Loucy (cell line): ENCODE data around the gene MYO1H.

Experiments
- H2AFZ ChIP-seq: fragments of 200-600 bp; sonication (generic); 2 replicates; pipeline ENCODE4 v1.6.0; 2016; ENCODE audit warnings: antibody characterized with exemption, mild to moderate bottlenecking, low read length, moderate library complexity
- H3F3A ChIP-seq: fragments of 200-600 bp; 2 replicates; pipeline ENCODE4 v1.6.0; 2016; ENCODE audit warnings: antibody characterized with exemption, low read depth, mild to moderate bottlenecking
- H3K27me3 ChIP-seq: fragments of 200-600 bp; sonication (generic); 2 replicates; pipeline ENCODE4 v1.6.1; 2014; ENCODE audit warnings: low read length, mild to moderate bottlenecking; ENCODE audit not compliant: insufficient read depth, poor library complexity, severe bottlenecking
- H3K36me3 ChIP-seq: fragments of 200-600 bp; sonication (generic); 2 replicates; pipeline ENCODE4 v1.6.1; 2016; ENCODE audit warnings: low read length; ENCODE audit not compliant: insufficient read depth
- H3K4me1 ChIP-seq: fragments of 200-600 bp; sonication (generic); 2 replicates; pipeline ENCODE4 v1.5.1; 2014; ENCODE audit warnings: low read length, mild to moderate bottlenecking; ENCODE audit not compliant: insufficient read depth, poor library complexity, severe bottlenecking
- H3K4me2 ChIP-seq: fragments of 200-600 bp; sonication (generic); 2 replicates; pipeline ENCODE4 v1.6.0; 2014; ENCODE audit warnings: antibody characterized with exemption, low read length, low read depth, mild to moderate bottlenecking; ENCODE audit not compliant: poor library complexity, severe bottlenecking
- H3K4me3 ChIP-seq: fragments of 200-600 bp; sonication (generic); 2 replicates; pipeline ENCODE4 v1.5.1; 2014; ENCODE audit warnings: low read length, mild to moderate bottlenecking, mixed read lengths; ENCODE audit not compliant: poor library complexity, severe bottlenecking
- H3K79me2 ChIP-seq: fragments of 200-600 bp; sonication (generic); 2 replicates; pipeline ENCODE4 v1.6.1; 2014; ENCODE audit warnings: low read length; ENCODE audit not compliant: insufficient read depth
- H3K9ac ChIP-seq: fragments of 200-600 bp; sonication (generic); 2 replicates; pipeline ENCODE4 v1.6.0; 2014; ENCODE audit warnings: mild to moderate bottlenecking, low read depth, low read length, moderate library complexity; ENCODE audit not compliant: poor library complexity, severe bottlenecking
- H3K9me2 ChIP-seq: fragments of 200-600 bp; sonication (generic); replicated peaks from 2 replicates; pipeline ENCODE4 v1.6.1; 2016; ENCODE audit warnings: low read depth, low read length, mixed read lengths
- H3K9me3 ChIP-seq: fragments of 200-600 bp; sonication (generic); 2 replicates; pipeline ENCODE4 v1.6.1; 2014; ENCODE audit warnings: mild to moderate bottlenecking, antibody characterized with exemption, low read length, low read depth; ENCODE audit not compliant: insufficient read depth
- H4K20me1 ChIP-seq: fragments of 200-600 bp; sonication (generic); 2 replicates; pipeline ENCODE4 v1.6.0; 2014; ENCODE audit warnings: antibody characterized with exemption, low read length, mild to moderate bottlenecking; ENCODE audit not compliant: insufficient read depth, poor library complexity, severe bottlenecking
- EZH2phosphoT487 ChIP-seq: fragments of 200-600 bp; IDR thresholded peaks from 2 replicates; pipeline ENCODE4 v1.6.1; 2018; ENCODE audit warnings: antibody characterized with exemption, mild to moderate bottlenecking, moderate library complexity, borderline replicate concordance
- TF ChIP-seq, protein P1 (sequence below): fragments of 200-600 bp; sonication (generic); conservative IDR thresholded peaks from 2 replicates; pipeline ENCODE4 v1.5.1; 2014; ENCODE audit warnings: mild to moderate bottlenecking, antibody characterized with exemption, low read length

Gene MYO1H

GRCh38 chr12:109447482-109447881 lies 99.8 kb downstream of the MYO1H start:
- H3K9ac ChIP-seq, result no peak overlapping the region
- peaks cover 57% of the 10 kb centered on the region; the same call in 1 of the 2 replicates for H3K36me3 ChIP-seq
- no peak overlapping the region for H2AFZ ChIP-seq

GRCh38 chr12:109448272-109448671 lies 100.6 kb downstream of the MYO1H start:
- Histone ChIP-seq H3K9me3 (no peaks in the 10 kb centered on the region), H3K4me1 (no peaks in the 10 kb centered on the region), H2AFZ (no peak overlapping the region), H3K36me3 (peaks cover 63% of the 10 kb centered on the region; the same call in 1 of the 2 replicates), H3K4me2 (no peak overlapping the region), H3K9ac (no peak overlapping the region), H4K20me1 (no peaks in the 10 kb centered on the region), H3K27me3 (no peaks in the 10 kb centered on the region), H3K4me3 (no peak overlapping the region), H3F3A (no peaks in the 10 kb centered on the region), H3K79me2 (no peaks in the 10 kb centered on the region), H3K9me2 (no peaks in the 10 kb centered on the region)
- TF ChIP-seq, protein P1, sequence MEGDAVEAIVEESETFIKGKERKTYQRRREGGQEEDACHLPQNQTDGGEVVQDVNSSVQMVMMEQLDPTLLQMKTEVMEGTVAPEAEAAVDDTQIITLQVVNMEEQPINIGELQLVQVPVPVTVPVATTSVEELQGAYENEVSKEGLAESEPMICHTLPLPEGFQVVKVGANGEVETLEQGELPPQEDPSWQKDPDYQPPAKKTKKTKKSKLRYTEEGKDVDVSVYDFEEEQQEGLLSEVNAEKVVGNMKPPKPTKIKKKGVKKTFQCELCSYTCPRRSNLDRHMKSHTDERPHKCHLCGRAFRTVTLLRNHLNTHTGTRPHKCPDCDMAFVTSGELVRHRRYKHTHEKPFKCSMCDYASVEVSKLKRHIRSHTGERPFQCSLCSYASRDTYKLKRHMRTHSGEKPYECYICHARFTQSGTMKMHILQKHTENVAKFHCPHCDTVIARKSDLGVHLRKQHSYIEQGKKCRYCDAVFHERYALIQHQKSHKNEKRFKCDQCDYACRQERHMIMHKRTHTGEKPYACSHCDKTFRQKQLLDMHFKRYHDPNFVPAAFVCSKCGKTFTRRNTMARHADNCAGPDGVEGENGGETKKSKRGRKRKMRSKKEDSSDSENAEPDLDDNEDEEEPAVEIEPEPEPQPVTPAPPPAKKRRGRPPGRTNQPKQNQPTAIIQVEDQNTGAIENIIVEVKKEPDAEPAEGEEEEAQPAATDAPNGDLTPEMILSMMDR, result no peak
- TF ChIP-seq EZH2phosphoT487, result no peak

More at GRCh38 chr12:109447482-109447881, 99.8 kb downstream of the MYO1H start:
- no peaks in the 10 kb centered on the region for H3F3A ChIP-seq
- no peaks in the 10 kb centered on the region for H3K27me3 ChIP-seq
- no peaks in the 10 kb centered on the region for H4K20me1 ChIP-seq
- H3K79me2 ChIP-seq, result no peaks in the 10 kb centered on the region
- no peaks in the 10 kb centered on the region for H3K9me3 ChIP-seq
- no peak overlapping the region for H3K4me2 ChIP-seq
- TF ChIP-seq, protein P1, result no peak
- no peak for TF ChIP-seq EZH2phosphoT487
- no peak overlapping the region for H3K4me3 ChIP-seq
- H3K9me2 ChIP-seq, result no peaks in the 10 kb centered on the region
- H3K4me1 ChIP-seq, result no peaks in the 10 kb centered on the region

DNA sequence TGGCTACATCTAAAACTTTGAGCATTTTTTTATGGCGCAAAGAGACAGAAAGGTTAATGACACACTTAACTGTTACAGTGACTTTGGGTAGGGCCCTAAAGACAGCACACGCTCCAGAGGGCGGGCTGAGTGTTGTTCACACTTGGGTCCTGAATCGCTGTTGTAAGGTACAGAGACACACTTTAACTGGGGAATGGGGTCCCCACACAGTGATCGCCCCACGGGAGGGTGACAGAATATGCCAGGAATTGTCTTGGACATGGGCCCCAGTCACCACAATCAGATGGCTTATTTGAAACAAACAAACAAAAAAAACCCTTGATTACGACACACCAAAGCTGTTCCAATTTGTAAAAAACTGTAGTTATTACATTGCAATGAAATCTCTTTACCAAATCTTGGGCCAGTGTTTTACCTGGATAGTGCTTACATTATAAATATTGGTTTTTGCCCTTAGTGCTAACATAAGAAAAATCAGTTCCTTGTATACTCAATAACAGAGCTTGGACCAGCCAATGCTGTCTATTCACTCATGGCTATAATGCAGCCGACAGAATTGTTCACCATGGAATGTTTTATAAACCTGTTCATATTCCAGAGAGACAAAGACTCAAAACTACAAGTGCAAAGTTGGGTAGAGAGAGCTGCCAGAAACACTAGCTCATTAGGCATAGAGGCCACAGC lies 101.1 kb downstream of the MYO1H start:
- no peaks in the 10 kb centered on the region for H3K9me3 ChIP-seq
- H3K9ac ChIP-seq, result no peak overlapping the region
- TF ChIP-seq EZH2phosphoT487, result no peak
- TF ChIP-seq, protein P1, result no peak
- H3K4me3 ChIP-seq, result no peak overlapping the region
- no peak overlapping the region for H2AFZ ChIP-seq
- H3K9me2 ChIP-seq, result no peaks in the 10 kb centered on the region
- no peak overlapping the region for H3K4me2 ChIP-seq
- no peaks in the 10 kb centered on the region for H3F3A ChIP-seq
- H3K36me3 ChIP-seq, result peaks cover 69% of the 10 kb centered on the region
- H3K27me3 ChIP-seq, result no peaks in the 10 kb centered on the region
- H3K4me1 ChIP-seq, result no peaks in the 10 kb centered on the region
- no peaks in the 10 kb centered on the region for H3K79me2 ChIP-seq
- H4K20me1 ChIP-seq, result no peaks in the 10 kb centered on the region
